Caco-2 (cell line): ENCODE results near the gene SP3. TPM values are rescaled to one million over a fixed set of nuclear protein-coding genes. Genes with fewer than 3 reads are reported as not detected.

Source experiments
- BruUV-seq: library from RNA; stranded (reverse); fragments of 400-500 nt; replicated peaks from 2 replicates; lab custom pipeline; 2021; lab: Mats Ljungman, UMichigan
- CTCF ChIA-PET: fragments of 300-600 bp; sonication (Branson Sonifier 250); formaldehyde crosslinking; loops from one replicate; lab custom pipeline; 2022; ENCODE audit warnings: antibody characterized with exemption; lab: Charles Lee
- POLR2A ChIA-PET: fragments of 300-600 bp; sonication (Branson Sonifier 250); formaldehyde crosslinking; loops from one replicate; lab custom pipeline; 2022; ENCODE audit warnings: antibody characterized with exemption; lab: Charles Lee
- DNase-seq, 2 experiments: peaks; one replicate each; pipeline versions ENCODE4 v3.0.0 to v3.0.0-alpha.2; 2020 to 2022
- H3K27me3 ChIP-seq: replicated peaks from 2 replicates; pipeline ENCODE4 v1.6.0; 2011; ENCODE audit warnings: low read length; ENCODE audit not compliant: control insufficient read depth, insufficient read depth
- H3K36me3 ChIP-seq: 2 replicates; pipeline ENCODE4 v1.5.1; 2011; ENCODE audit warnings: low read length; ENCODE audit not compliant: control insufficient read depth, insufficient read depth
- H3K4me1 ChIP-seq: fragments of 250-450 bp; sonication (Bioruptor Pico); 2 replicates; pipeline ENCODE4 v1.5.1; 2020; ENCODE audit warnings: mild to moderate bottlenecking
- H3K4me3 ChIP-seq: 2 replicates; pipeline ENCODE4 v1.5.1; 2011; ENCODE audit warnings: low read depth, mild to moderate bottlenecking, control low read depth, low read length
- H3K9me3 ChIP-seq: fragments of 250-450 bp; sonication (Bioruptor Pico); 2 replicates; pipeline ENCODE4 v1.5.1; 2020; ENCODE audit warnings: mild to moderate bottlenecking, moderate library complexity
- H3K27ac Mint-ChIP-seq: one replicate; pipeline ENCODE4 v1.8.0; 2022; ENCODE audit warnings: mixed read lengths; ENCODE audit not compliant: unreplicated experiment
- H3K27me3 Mint-ChIP-seq: one replicate; pipeline ENCODE4 v1.8.0; 2022; ENCODE audit warnings: mixed read lengths; ENCODE audit not compliant: insufficient read depth, unreplicated experiment
- H3K36me3 Mint-ChIP-seq: one replicate; pipeline ENCODE4 v1.8.0; 2022; ENCODE audit warnings: mild to moderate bottlenecking, mixed read lengths; ENCODE audit not compliant: insufficient read depth, unreplicated experiment
- H3K4me1 Mint-ChIP-seq: one replicate; pipeline ENCODE4 v1.8.0; 2022; ENCODE audit warnings: low read depth, mixed read lengths; ENCODE audit not compliant: unreplicated experiment
- H3K4me3 Mint-ChIP-seq: one replicate; pipeline ENCODE4 v1.8.0; 2022; ENCODE audit warnings: mild to moderate bottlenecking, moderate library complexity, mixed read lengths; ENCODE audit not compliant: unreplicated experiment
- H3K9me3 Mint-ChIP-seq: one replicate; pipeline ENCODE4 v1.8.0; 2022; ENCODE audit warnings: mixed read lengths; ENCODE audit not compliant: unreplicated experiment
- CTCF ChIP-seq, 2 experiments: fragments of 200-600 bp in 1 of 2; IDR thresholded peaks; 1 replicate in 1 of 2; 2 replicates in 1 of 2; pipeline versions ENCODE4 v1.5.1 to v1.8.0; 2011 to 2022; ENCODE audit warnings: antibody characterized with exemption in 1 of 2, control low read depth in 1 of 2, inconsistent platforms in 1 of 2, low read depth in 1 of 2, low read length in 1 of 2, mild to moderate bottlenecking in 1 of 2, moderate library complexity in 1 of 2; ENCODE audit not compliant: insufficient read depth in 1 of 2, severe bottlenecking in 1 of 2, unreplicated experiment in 1 of 2
- intact Hi-C: fragments of 100-400 bp; cut with micrococcal nuclease; formaldehyde crosslinking; loops from one replicate; pipeline ENCODE4 v1.10.0; 2022; ENCODE audit not compliant: unreplicated experiment
- total RNA-seq: library from RNA; stranded (reverse); gene quantifications from 2 replicates; pipeline ENCODE4 v1.2.3, GENCODE V29; 2022

SP3 gene
- total RNA-seq, 1 experiment from 2014 or later, result 111 TPM

- H3K36me3 ChIP-seq, result no peaks in the 10 kb centered on the region
- H3K36me3 Mint-ChIP-seq, result peaks cover 18% of the 10 kb centered on the region
- no peaks in the 10 kb centered on the region for H3K9me3 ChIP-seq
- no peak overlapping the region for H3K4me3 ChIP-seq
- peaks cover 64% of the 10 kb centered on the region for H3K4me1 ChIP-seq
- peak overlapping the region; percentile 10 for H3K4me3 Mint-ChIP-seq
- H3K9me3 Mint-ChIP-seq, result no peaks in the 10 kb centered on the region
- no peak for TF ChIP-seq CTCF (IDR thresholded peaks at IDR 0.05; ENCODE audit: insufficient read depth in 1 of 2, low read depth in 1 of 2, low read length in 1 of 2, severe bottlenecking in 1 of 2, unreplicated experiment in 1 of 2)
- H3K4me1 Mint-ChIP-seq, result peaks cover 41% of the 10 kb centered on the region
- peak overlapping the region; percentile 68 for H3K27ac Mint-ChIP-seq
- POLR2A ChIA-PET, result interaction anchor here (1.0 to 1.6 kb wide), 4 partner anchors 16 to 82 kb away, joined by 3 to 10 read pairs (median 4); no protein-coding TSS in a partner anchor
- H3K27me3 ChIP-seq, result no peaks in the 10 kb centered on the region
- CTCF ChIA-PET, result interaction anchor here (1.2 kb wide), 1 partner anchor 34 kb away, joined by 11 read pairs; no protein-coding TSS in a partner anchor
- no peaks in the 10 kb centered on the region for H3K27me3 Mint-ChIP-seq
- no TSS peak for BruUV-seq
- DNase-seq, result no peak
- intact Hi-C loops, result loop anchor here (2.0 to 10.0 kb wide), 3 partner anchors 17 to 367 kb away; partner anchors contain the start of gene OLA1
These were observed 4.7 kb upstream of the SP3 start for GRCh38 chr2:173969886-173970285.

- peaks cover 41% of the 10 kb centered on the region for H3K4me1 Mint-ChIP-seq
- DNase-seq, result no peak
- H3K4me3 Mint-ChIP-seq, result no peak overlapping the region
- TF ChIP-seq CTCF (IDR thresholded peaks at IDR 0.05; ENCODE audit: insufficient read depth in 1 of 2, low read depth in 1 of 2, low read length in 1 of 2, severe bottlenecking in 1 of 2, unreplicated experiment in 1 of 2), result no peak
- no TSS peak for BruUV-seq
- ChIA-PET POLR2A (no interaction called here), CTCF (no interaction called here)
- H3K9me3 Mint-ChIP-seq, result no peaks in the 10 kb centered on the region
- H3K27ac Mint-ChIP-seq, result peak overlapping the region; percentile 23
- Histone ChIP-seq H3K4me3 (no peak overlapping the region), H3K4me1 (peaks cover 64% of the 10 kb centered on the region), H3K9me3 (no peaks in the 10 kb centered on the region), H3K36me3 (no peaks in the 10 kb centered on the region), H3K27me3 (no peaks in the 10 kb centered on the region)
- intact Hi-C loops, result loop anchor here (5.0 to 10.0 kb wide), 2 partner anchors 276 to 369 kb away; partner anchors contain the start of gene OLA1
- peaks cover 25% of the 10 kb centered on the region for H3K36me3 Mint-ChIP-seq
- H3K27me3 Mint-ChIP-seq, result no peaks in the 10 kb centered on the region
These were observed 3.4 kb upstream of the SP3 start for GRCh38 chr2:173968551-173968950.

GRCh38 chr2:173966274-173967098, 1.3 kb upstream of the SP3 start:
- DNase-seq, result peak in 1 of 2 experiments; percentile 53
- Mint-ChIP-seq H3K9me3 (no peaks in the 10 kb centered on the region), H3K4me3 (peak overlapping the region; percentile 98), H3K27me3 (no peaks in the 10 kb centered on the region), H3K36me3 (peaks cover 45% of the 10 kb centered on the region), H3K4me1 (peaks cover 44% of the 10 kb centered on the region), H3K27ac (peak overlapping the region; percentile 91)
- Histone ChIP-seq H3K4me1 (peaks cover 50% of the 10 kb centered on the region), H3K4me3 (peak overlapping the region; percentile 98), H3K9me3 (no peaks in the 10 kb centered on the region), H3K36me3 (no peaks in the 10 kb centered on the region; the same call in 1 of the 2 replicates), H3K27me3 (no peaks in the 10 kb centered on the region)
- TSS peak; percentile 80 for BruUV-seq
- TF ChIP-seq CTCF (IDR thresholded peaks at IDR 0.05; ENCODE audit: insufficient read depth in 1 of 2, low read depth in 1 of 2, low read length in 1 of 2, severe bottlenecking in 1 of 2, unreplicated experiment in 1 of 2), result no peak
- CTCF ChIA-PET, result interaction anchor here (0.8 kb wide), 1 partner anchor 30 kb away, joined by 3 read pairs; no protein-coding TSS in a partner anchor
- intact Hi-C loops, result loop anchor here (1.0 to 10.0 kb wide), 3 partner anchors 38 to 371 kb away; partner anchors contain the start of gene OLA1
- POLR2A ChIA-PET, result interaction anchor here (0.6 to 1.9 kb wide), 5 partner anchors 19 to 85 kb away, joined by 3 to 12 read pairs (median 5); no protein-coding TSS in a partner anchor
